Globus pallidus (tissue), 1 donor: Measurements from ENCODE around the gene GRM5.
"Not testable (repeated sequence)": the region's sequence is repeated elsewhere in the genome, so short reads cannot be mapped to it uniquely, and the experiment has no call there.

Source experiments
- DNase-seq: peaks from one replicate; pipeline ENCODE4 v3.0.0-alpha.2; 2015; ENCODE audit warnings: low spot score

The GRM5 gene

DNA sequence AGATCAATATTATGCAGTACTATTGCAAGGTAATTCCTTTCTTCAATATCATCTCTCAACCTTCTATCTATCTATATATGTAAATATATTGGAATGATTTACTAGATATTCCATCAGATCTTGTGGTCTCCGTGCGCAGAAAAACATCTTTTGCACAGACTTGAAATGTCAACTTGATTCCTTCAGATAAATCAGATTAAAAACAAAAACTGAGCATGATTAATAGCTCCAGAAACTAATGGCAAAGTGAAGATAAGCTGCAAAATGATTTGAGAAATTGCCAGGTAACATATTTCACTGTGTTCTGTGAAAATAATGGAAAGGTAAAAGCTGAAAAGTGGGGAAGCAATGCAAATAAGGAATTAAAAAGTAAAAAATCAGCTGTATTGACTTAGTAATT lies 528.2 kb downstream of the GRM5 start:
- DNase-seq = no peak

DNA sequence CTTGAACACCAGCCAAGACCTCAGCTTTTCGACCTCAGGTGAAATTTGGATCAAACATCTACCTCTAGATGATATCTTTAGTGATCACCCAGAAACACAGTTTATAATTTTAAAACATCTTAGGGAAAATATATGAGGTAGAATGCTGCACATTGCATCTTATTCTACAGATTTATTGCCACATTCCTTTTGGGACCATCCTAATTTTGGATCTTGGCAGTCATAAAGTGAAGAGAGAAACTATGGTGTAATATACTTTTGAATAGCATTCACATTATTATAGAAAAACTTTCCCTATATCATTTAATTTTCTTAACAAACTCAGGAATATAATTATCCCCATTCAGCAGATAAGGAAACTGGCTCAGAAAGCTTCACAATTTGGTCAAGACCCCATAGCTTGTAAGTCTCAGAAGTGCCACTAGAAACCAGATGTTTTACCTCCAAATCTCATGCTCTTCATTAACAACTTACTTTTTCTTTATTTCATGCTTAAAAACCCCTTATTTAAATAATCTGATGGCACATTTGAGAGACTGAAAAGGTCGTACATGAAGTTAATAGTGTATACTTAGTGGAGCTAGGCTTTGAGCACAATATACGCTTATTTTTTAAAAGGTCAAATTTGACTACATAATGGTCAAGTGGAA lies 529.0 kb downstream of the GRM5 start:
- DNase-seq = no peak

DNA sequence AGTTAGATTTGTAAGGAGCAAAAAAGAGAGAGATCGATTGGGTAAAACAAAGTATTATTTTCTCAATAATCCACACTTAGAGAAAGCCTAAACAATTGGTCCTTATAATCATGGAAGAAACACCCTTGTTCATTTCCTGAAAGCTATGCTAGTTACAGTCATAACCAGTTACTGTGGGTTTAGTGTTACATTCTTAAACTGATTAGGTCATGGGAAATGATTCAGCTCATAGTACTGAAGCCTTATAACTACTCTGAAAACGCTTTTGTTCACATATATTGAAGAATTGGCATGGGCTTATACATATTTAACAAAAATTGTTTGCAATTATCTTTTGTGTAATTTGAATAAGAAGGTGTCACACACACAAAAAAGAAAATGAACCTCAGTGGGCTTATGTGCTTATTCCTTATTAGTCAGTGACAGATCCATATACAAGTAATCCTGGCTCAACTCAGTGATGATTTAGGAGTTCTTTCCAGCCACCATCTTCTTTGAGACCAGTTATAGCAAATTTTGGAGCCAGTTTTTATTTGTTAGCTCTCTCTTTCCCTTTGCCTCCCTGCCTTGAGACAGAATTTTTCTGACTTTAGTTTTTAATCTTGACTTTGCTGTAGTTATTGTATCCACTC lies 529.8 kb downstream of the GRM5 start:
- DNase-seq = no peak

DNA sequence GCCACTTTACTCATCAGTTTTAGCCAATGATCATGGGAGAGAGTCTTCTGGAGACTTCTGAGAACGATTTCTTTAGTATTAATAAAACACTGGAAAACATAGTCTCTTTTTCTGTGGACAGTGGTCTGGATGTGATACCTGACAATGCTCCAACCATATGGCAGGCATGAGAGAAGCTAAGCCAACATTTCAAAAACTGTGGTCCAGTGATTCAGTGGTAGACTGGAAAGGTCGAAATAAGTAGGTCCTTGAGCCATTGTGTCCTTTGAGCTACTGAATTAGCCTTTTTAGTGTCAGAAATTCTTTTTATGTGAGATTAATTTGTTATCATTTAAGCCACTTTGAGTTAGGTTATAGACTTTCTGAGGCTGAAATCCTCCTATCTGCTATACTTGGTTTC lies 530.5 kb downstream of the GRM5 start:
- no peak for DNase-seq

DNA sequence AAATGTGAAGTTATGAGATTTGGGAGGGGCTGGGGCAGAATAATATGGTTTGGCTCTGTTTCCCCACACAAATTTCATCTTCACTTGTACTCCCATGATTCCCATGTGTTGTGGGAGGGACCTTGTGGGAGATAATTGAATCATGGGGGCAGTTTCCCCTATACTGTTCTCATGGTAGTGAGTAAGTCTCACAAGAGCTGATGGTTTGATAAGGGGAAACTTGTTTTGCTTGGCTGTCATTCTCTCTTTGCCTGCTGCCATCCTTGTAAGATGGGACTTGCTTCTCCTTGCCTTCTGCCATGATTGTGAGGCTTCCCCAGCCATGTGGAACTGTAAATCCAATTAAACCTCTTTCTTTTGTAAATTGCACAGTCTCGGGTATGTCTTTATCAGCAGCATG lies 531.1 kb downstream of the GRM5 start:
- not testable (repeated sequence) for DNase-seq

DNA sequence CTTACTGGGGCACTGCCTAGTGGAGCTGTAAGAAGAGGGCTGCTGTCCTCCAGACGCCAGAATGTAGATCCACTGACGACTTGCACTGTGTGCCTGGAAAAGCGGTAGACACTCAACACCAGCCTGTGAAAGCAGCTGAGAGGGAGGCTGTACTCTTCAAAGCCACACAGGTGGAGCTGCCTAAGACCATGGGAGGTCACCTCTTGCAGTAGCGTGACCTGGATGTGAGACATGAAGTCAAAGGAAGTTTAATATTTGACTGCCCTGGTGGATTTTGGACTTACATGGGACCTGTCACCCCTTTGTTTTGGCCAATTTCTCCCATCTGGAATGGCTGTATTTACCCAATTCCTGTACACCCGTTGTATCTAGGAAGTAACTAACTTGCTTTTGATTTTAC lies 531.6 kb downstream of the GRM5 start:
- DNase-seq = no peak

DNA sequence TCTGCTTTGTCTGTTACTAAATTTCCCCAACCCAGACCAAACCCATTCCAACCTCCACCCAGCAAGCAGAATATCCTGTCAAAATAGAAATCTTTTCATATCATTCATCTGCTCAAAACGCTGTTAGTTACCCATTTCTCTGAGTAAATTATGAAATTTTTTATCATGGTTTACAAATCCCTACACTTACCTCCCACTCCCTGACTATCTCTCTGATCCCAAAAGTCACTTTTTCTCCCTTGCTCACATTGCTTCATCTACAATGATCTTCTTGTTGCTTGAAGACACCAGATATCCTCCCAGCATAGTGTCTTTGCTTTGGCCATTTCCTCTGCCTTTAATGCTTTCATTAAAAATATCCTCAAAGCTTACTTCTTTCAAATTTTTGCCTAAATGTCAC lies 532.8 kb downstream of the GRM5 start:
- no peak for DNase-seq

DNA sequence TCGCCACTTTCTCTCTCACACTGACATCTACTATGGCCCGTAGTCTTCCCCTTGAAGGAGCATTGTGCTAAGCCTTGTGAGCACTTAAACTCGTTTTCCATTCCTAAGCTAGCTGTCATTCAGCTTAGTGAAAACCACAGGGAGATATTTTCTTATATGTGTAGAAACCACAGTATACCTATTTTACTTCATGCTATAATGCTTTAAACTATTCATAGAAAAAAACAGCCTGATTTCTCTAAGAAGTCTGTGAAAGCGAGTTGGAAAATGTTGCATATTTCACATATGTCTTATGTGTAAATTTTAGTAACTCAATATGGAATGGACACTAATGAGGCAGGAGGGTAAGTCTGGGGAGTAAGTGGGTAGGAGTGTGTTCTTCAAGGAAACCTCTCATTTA lies 534.0 kb downstream of the GRM5 start:
- no peak for DNase-seq

DNA sequence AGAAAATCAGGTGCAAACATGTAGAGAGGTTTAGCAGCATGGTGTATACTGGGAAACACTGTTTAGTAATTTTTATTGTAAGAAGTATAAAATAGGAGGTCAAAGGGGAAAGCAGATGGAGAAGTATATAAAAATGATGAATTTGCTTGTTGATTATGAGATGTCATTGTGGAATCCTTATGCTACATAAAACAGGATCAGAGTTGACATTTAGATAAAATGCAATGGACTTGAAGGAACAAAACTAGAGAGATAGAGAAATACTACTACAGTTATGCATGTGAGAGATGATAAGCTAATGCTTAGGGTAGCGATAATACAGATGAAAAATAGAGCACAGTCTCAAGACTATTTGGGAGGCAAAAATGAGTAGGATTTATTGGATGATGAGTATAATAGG lies 536.4 kb downstream of the GRM5 start:
- no peak for DNase-seq

DNA sequence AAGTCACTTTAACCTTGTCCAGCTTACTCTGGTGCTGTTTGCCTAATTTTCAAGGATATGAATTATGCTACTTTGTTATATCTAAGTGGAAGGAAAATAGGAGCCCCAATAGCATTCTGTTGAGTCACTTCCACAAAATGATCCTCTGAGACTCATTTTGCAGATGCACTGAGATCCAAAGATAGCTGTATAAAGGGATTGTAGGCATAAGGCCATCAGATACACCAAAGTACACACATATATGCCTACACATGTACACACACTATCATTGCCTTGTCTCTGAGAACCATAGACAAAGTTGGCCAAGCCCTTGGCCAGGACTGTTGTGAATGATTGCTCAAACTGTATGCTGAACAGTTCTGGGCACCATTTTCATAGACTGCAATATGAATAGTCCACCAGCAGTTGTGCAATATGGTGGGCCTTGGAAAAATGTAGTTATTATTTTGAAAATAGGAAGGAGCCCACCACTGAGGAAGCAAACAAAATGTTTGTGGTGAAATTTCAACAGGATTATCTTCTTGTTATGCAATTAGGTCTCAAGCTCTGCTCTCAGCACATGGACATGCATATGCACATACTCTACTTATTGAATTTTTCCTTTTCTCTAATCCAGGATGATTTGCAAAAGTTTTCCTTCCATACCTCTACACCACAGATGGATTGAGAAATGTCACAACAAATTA lies 542.3 kb downstream of the GRM5 start:
- no peak for DNase-seq

DNA sequence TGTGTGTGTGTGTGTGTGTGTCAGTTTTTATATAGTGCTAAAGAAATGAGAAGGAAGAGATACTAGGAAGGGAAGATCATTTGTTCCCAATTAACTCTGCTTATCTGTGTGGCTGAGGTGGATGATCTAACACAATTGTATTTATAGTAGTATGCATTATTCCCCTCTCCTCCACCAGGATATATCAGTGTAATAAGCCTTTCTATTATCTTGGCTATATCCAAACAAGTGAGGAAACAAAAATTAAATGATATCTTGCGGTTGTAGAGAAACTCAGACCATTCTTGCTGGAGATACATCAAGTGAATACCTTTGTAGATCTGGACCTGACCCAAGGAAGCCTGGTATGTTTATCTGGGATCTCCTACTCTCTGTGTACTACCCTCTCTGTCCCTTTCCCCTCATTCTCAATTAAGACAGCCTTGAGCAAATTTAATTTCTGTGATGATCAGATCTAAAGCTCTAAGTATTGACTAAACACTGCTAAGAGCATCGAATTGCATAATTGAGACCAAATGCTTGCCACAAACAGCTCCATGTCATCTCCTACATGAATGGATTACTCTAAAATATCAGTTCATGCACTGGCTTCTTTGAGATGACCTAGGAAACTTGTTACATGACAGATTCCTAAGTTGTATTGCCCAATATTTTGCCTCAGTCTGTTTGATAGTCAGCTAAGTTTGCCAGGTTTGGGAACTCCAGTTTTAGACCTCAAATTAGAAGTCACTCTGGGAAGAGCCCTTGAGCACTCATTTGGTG lies 543.0 kb downstream of the GRM5 start:
- no peak for DNase-seq

DNA sequence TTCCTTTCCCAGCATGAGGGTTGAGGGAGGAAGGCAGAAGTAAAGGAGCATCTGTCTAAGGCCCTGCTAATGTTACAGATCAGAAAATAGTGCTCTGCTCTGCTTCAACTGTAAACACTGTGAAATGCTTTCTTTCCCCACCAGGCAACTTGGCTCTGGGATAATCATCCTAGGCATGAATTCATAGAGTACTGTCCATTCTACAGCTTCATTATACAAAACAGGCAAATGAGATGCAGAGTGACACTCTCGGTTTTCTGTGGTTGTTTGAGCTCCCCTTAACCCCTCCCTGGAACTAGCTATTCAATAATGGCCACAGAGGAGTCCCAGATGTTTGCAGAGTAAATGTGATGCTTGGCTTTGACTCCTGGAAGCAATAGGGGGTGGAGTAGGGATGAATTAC lies 544.0 kb downstream of the GRM5 start:
- DNase-seq = no peak

DNA sequence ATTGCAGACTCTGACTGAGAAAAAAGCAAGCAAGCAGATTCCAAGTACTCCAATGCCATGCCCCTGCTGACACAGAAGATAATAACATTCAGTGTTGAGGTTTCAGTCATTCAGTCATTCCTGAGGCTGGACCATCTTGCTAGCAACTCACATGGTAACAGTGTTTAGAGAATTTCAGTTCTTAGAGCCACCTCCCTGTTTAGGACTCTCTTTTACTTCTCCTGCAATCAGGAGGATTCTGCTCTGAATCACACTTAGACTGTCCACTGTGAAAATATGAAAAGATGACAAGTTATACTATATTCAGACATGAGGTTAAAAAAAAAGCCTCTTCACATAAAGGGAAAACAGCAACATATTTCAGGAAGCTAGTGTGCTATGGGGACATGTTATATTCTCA lies 544.4 kb downstream of the GRM5 start:
- no peak for DNase-seq

DNA sequence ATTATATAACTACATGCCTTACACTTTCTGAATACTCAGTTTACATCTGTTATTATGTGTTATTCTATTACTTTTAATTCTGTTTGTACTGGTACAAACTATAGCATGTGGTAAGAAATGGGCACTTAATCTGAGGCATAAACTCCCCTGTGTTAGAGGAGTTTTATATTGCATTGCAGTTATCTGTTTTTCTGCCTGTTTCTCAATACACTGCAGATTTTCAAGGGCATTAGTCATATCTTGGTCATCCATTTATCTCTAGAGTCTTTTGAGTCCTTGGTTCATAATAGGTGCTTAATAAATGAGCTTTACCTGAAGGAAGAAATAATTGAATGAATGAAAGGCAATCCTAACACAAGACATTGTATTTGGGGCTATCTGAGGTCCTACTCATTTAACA lies 545.4 kb downstream of the GRM5 start:
- DNase-seq = no peak

DNA sequence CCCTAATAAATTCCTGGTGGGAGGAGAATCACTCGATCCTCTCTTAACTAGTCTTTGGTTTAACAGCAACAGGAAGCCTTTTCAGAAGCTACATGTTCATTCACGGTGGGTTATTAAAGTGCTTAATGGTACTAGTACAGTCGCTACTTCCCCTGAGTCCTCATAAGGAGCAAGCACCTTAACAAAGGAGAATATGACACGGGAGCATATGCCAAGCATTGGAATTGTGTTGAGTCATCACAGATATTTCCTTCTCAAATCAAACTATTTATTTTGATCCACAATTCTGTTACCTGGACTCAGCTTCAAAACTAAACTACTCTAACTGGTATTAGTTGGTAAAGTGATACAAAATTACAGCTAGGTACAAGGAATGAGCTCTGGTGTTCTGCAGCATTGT lies 550.8 kb downstream of the GRM5 start:
- DNase-seq = no peak

DNA sequence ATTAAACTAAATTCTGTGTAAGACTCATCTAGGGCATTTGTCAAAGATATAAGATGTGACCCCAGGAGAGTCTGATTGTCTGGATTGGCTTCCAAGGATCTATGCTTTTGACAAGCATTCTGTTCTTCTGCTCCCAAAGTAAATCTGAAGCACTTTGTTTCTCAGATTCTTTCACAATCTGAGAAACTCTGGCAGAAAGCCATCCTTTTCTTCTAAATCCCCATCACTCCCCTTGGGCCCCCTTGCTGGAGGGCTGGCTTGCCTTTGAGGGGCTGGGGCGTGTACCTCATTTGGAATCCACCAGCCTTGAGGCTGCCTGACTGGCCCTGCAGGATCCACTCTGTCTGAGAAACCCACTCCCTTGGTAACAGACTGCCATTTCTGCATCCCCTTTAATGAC lies 554.8 kb downstream of the GRM5 start:
- DNase-seq = no peak

DNA sequence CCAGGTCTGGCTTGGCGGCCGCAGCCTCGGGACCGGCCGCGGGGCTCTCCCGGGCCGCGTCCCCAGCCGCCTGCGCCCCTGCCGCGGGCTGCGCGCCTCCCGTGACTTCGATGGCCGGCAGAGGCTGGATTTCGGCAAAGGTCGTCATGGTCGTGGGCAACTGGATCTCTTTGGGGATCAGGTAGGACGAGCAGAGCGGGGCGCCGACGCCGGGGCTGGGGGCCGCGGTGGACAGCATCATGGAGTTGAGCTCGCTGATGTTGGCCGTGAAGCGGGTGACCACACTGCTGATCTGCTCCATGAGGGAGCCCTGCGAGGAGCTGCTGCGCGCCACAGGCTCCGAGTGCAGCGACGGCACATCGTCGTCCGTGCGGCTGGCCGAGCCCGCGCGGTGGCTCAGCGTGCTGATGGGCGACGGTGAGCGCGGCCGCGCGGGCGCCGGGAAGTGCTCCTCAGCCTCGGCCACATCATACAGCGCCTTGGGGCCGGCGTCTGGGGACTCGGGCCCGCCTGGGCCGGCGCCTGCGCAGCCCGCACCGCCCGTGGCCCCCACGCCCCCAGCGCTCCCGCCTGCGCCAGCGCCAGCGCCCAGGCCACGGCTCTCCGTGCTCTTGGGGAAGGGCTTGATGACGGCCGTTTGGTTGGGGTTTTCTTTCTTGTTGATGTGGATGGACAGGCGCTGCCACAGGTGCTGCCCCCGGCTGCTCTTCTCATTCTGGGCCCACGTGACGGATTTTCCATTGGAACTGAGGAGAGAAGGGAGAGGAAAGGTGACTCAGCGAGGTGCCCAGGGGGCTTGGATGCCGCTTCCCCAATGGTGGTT lies 556.8 kb downstream of the GRM5 start:
- no peak for DNase-seq

DNA sequence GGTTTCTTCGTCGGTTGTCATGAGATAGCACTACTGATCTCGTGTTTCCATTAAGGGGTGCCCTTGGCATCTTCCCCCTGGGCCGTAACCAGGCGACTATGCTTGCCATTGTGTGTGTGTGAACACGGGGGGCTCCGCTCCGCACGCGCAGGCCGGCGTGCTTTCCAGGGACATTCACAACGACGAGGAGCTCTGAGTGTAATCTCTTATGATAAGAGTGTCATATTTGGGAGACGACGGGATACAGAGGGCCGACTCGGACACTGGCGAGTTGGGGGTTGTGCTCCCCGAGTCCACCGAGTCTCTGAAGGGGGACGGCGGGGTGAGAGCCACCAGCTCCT lies 557.4 kb downstream of the GRM5 start:
- DNase-seq = no peak

DNA sequence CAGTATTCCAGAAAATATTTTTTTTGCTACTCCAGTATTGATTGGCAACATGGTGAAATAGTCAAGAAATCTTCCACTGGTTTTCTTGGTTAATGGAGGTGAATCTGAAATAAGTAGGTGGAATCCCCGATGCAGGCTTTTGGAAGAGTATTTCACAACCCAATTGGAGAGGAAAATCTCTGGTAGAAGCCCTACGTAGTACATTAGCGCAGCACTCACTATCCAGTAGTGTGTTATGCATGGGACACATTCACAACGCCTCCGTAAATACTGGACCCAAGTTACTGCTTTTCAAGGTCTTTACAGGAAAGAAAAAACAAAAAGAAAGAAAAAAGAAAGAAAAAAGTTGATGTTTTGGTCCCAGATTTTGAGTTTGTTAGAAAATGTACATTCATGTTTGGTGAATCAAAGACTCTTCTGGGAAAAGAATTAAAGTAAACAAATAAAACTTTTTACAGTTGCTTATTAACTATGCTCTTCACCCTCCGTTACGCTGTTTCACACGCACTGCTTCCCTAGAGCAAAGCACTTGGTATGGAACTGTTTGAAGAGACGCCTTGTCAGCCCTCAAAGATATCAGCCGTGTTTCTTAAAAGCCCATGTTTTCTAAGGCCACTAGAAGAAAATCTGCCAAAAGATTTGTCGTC lies 557.9 kb downstream of the GRM5 start:
- no peak for DNase-seq

DNA sequence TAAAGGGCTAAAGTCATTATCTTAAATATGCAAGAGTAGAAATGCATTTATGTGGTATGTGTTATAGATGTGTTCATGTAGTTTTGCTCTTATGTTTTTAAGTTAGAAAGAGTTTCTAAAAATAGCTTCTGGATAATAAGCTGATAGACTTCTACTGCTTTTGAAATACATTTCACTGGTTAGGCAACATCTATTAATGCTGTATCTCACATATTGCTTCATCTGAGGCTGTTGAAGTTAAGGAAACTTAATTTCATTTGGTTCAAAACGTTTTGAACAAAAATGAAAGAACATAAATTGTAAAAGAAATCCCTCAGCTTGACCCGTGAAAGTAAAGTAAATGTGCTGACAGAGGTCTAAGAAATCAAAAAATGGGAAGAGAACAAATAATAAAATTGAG lies 564.2 kb downstream of the GRM5 start:
- DNase-seq = no peak

DNA sequence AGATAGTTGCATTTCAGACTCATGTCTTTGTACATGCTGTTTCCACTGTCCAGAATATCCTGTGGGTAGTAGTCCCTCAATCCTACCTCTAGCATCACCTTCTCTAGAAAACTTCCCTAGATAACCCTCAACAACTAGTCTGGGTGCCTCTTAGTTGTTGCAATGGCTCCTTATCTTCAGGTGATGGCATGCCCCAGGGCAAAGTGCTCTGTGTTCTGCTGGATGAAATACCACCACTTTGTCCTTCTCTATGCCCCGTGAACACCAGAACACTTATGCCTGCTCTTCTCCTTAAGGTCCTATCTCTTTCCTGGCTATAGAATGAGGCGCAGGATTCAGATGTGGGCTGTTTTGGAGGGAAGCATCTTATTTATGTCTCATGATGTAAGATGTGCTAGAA lies 569.9 kb downstream of the GRM5 start:
- no peak for DNase-seq

DNA sequence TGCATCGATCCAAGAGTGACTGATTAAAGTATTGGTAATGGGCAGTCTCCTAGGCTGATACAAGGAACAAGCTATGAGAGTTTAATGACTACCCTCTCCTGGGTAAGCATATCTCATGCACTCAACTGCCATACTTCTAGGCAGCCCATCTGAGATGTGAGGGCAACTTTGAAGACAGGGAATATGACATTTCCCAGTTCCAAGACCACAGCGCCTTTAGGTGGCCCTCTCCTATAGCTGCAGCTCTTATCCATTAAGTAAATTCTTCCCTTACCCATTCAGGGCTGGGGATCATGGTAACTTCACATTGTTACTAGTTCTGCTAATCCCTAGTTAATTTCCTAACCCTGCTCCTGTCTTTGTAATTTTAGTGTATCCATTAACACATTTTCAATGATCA lies 570.9 kb downstream of the GRM5 start:
- DNase-seq = no peak
